PFSK-1 (cell line): ENCODE results near the gene PMPCA.

Source experiments
- FOXP2 ChIP-seq: optimal IDR thresholded peaks from 2 replicates; pipeline ENCODE3; 2011; ENCODE audit warnings: borderline replicate concordance, control low read depth, inconsistent platforms; ENCODE audit not compliant: insufficient read depth; ENCODE audit errors: extremely low read length, extremely low read depth
- POLR2AphosphoS5 ChIP-seq: IDR thresholded peaks from 2 replicates; pipeline ENCODE4 v1.6.1; 2012; ENCODE audit warnings: low read depth, mild to moderate bottlenecking, control low read depth, low read length, moderate library complexity
- SIN3A ChIP-seq: IDR thresholded peaks from 2 replicates; pipeline ENCODE4 v1.6.1; 2012; ENCODE audit warnings: mild to moderate bottlenecking, low read length, moderate library complexity, borderline replicate concordance; ENCODE audit not compliant: insufficient read depth
- TAF1 ChIP-seq: IDR thresholded peaks from 2 replicates; pipeline ENCODE4 v1.6.1; 2012; ENCODE audit warnings: low read length, control low read depth, borderline replicate concordance; ENCODE audit not compliant: insufficient read depth
- TF ChIP-seq, protein P1 (sequence below), 2 experiments: IDR thresholded peaks; 2 replicates each; pipeline versions ENCODE4 v1.6.1 to v1.8.0; 2011 to 2012; ENCODE audit warnings: low read depth in 2 of 2, low read length in 2 of 2, control low read depth in 1 of 2, inconsistent platforms in 1 of 2, mild to moderate bottlenecking in 1 of 2, moderate library complexity in 1 of 2; ENCODE audit not compliant: insufficient read depth in 1 of 2

The PMPCA gene

DNA sequence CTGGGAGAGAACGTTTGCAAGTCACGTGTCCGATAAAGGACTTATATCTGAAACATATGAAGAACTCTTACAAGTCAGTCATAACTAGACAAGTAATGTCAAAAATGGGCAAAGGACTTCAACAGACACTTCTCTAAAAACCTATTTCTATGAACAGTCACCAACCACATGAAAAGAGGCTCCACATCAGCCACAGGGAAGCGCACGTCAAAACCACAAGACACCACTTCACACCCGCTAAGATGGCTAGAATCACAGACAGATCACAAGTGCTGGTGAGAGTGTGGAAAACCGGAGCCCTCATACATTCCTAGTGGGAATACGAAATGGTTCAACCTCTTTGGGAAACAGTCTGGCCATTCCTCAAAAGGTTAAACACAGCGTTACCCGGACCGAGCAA is 25.4 kb upstream of the PMPCA start:
- TF ChIP-seq SIN3A (no peak), FOXP2 (no peak), TAF1 (no peak), POLR2AphosphoS5 (no peak)
- TF ChIP-seq, protein P1, sequence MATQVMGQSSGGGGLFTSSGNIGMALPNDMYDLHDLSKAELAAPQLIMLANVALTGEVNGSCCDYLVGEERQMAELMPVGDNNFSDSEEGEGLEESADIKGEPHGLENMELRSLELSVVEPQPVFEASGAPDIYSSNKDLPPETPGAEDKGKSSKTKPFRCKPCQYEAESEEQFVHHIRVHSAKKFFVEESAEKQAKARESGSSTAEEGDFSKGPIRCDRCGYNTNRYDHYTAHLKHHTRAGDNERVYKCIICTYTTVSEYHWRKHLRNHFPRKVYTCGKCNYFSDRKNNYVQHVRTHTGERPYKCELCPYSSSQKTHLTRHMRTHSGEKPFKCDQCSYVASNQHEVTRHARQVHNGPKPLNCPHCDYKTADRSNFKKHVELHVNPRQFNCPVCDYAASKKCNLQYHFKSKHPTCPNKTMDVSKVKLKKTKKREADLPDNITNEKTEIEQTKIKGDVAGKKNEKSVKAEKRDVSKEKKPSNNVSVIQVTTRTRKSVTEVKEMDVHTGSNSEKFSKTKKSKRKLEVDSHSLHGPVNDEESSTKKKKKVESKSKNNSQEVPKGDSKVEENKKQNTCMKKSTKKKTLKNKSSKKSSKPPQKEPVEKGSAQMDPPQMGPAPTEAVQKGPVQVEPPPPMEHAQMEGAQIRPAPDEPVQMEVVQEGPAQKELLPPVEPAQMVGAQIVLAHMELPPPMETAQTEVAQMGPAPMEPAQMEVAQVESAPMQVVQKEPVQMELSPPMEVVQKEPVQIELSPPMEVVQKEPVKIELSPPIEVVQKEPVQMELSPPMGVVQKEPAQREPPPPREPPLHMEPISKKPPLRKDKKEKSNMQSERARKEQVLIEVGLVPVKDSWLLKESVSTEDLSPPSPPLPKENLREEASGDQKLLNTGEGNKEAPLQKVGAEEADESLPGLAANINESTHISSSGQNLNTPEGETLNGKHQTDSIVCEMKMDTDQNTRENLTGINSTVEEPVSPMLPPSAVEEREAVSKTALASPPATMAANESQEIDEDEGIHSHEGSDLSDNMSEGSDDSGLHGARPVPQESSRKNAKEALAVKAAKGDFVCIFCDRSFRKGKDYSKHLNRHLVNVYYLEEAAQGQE (IDR thresholded peaks at IDR 0.05; ENCODE audit: insufficient read depth in 1 of 2, low read depth in 2 of 2, low read length in 2 of 2), result no peak

DNA sequence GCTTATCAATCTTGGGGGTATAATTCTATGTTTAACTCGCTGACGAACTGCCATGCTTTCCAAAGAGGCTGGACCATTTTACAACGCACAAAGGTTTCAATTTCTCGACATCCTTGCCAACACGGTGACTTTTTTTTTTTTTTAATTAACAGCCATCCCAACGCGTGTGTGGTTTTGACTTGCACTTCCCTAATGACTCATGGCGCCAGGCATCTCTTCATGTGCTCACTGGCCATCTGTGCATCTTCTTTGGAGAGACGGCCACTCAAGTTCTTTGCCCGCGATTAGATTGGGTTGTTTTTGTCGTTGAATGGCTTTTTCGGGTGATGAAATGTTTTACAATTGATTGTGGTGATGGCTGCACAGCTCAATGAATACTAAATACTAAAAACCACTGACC is 24.4 kb upstream of the PMPCA start:
- TF ChIP-seq POLR2AphosphoS5, result no peak
- TF ChIP-seq SIN3A, result no peak
- TF ChIP-seq FOXP2, result no peak
- TF ChIP-seq, protein P1 (IDR thresholded peaks at IDR 0.05; ENCODE audit: insufficient read depth in 1 of 2, low read depth in 2 of 2, low read length in 2 of 2), result no peak
- no peak for TF ChIP-seq TAF1

DNA sequence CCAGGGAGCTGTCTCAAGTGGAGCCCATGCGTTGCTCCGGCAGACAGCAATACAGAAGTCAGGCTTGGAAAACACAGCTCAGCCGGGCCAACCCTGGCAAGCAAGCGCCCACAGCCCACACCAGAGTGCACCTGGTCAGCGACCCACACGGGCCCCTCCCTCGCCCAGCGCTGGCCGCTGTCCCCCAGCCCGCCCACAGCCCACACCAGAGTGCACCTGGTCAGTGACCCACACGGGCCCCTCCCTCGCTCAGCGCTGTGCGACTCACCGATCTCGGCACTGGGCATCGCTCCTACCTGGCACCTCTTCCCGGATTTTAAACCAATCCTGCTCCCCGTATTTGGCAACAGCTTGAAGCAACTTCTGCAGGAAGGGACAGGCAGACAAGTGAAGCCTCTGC is 23.2 kb upstream of the PMPCA start:
- TF ChIP-seq, protein P1 (IDR thresholded peaks at IDR 0.05; ENCODE audit: insufficient read depth in 1 of 2, low read depth in 2 of 2, low read length in 2 of 2), result no peak
- TF ChIP-seq SIN3A, result no peak
- TF ChIP-seq FOXP2, result no peak
- TF ChIP-seq TAF1, result no peak
- no peak for TF ChIP-seq POLR2AphosphoS5

- TF ChIP-seq POLR2AphosphoS5, result no peak
- TF ChIP-seq TAF1, result no peak
- TF ChIP-seq, protein P1 (IDR thresholded peaks at IDR 0.05; ENCODE audit: insufficient read depth in 1 of 2, low read depth in 2 of 2, low read length in 2 of 2), result no peak
- TF ChIP-seq SIN3A, result no peak
- TF ChIP-seq FOXP2, result no peak
These were observed 21.1 kb upstream of the PMPCA start for GRCh38 chr9:136389396-136389795.

GRCh38 chr9:136391737-136392537 is 18.5 kb upstream of the PMPCA start:
- TF ChIP-seq POLR2AphosphoS5, result no peak
- TF ChIP-seq TAF1, result no peak
- no peak for TF ChIP-seq FOXP2
- TF ChIP-seq, protein P1 (IDR thresholded peaks at IDR 0.05; ENCODE audit: insufficient read depth in 1 of 2, low read depth in 2 of 2, low read length in 2 of 2), result no peak
- TF ChIP-seq SIN3A, result no peak
